ENCODE data around the gene NTN1.

NTN1 gene

GRCh38 chr17:9006175-9006767, 15.0 kb upstream of the NTN1 start:
- no peak for DNase-seq (ENCODE audit: low read depth in 2 of 2)

DNA sequence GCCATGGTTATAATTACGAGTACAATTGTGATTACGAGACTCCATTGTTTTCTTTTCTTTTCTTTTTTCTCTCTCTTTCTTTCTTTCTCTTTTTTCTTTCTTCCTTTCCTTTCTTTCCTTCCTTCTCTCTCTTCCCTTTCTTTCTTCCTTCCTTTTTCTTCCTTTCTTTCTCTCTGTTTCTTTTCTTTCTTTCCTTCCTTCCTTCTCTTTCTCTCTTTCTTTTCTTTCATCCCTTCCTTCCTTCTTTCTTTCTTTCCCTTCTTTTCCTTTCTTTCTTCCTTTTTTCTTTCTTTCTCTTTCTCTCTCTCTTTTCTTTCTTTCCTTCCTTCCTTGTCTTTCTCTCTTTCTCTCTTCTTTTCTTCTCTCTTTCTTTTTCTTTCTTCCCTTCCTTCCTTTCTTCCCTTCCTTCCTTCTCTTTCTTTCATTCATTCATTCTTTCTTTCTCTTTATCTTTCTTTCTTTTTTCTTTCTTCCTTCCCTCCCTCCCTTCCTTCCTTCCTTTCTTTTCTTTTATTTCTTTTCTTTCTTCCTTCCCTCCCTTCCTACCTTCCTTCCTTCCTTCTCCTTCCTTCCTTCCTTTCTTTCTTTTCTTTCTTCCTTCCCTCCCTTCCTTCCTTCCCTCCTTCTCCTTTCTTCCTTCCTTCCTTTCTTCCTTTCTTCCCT, 14.1 kb upstream of the NTN1 start:
- no peak for DNase-seq (ENCODE audit: low read depth in 2 of 2)

GRCh38 chr17:9009096-9009495, 12.2 kb upstream of the NTN1 start:
- DNase-seq (ENCODE audit: low read depth in 2 of 2), result no peak

DNA sequence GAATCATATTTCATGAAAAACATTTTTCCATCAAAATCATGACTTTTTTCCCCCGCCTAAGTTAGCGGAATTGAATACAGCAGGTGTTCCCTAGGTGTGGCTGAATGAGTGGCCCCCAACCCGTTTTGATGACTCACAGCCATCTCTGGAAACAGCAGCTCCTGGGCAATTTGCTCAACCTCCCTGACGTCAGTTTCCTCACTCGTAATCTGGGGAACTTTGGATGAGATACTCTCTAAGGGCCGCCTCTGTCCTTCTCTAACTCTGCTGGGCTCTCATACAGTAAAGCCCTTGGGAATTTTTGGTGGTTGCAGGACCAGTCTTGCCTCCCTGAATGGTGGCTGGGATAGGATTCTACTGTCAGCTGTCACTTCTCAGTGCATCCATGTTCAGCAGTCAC, 11.6 kb upstream of the NTN1 start:
- no peak for DNase-seq (ENCODE audit: low read depth in 2 of 2)

DNA sequence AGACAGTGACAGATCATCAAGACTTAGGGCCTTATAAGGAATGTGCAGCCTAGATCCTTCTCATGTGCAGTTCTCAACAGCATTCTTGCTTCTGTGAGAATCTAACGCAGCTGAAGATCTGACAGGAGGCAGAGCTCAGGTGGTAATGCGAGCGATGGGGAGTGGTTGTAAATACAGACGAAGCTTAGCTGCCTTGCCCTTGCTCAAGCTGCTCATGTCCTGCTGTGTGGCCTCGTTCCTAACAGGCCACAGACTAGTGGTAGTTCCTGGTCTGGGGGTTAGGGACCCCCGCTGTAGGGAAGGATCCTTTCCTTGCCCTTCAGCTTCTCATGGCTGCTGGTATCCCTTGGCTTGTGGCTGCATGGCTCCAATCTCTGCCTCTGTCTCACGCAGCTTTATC, 10.3 kb upstream of the NTN1 start:
- no peak for DNase-seq (ENCODE audit: low read depth in 2 of 2)

DNA sequence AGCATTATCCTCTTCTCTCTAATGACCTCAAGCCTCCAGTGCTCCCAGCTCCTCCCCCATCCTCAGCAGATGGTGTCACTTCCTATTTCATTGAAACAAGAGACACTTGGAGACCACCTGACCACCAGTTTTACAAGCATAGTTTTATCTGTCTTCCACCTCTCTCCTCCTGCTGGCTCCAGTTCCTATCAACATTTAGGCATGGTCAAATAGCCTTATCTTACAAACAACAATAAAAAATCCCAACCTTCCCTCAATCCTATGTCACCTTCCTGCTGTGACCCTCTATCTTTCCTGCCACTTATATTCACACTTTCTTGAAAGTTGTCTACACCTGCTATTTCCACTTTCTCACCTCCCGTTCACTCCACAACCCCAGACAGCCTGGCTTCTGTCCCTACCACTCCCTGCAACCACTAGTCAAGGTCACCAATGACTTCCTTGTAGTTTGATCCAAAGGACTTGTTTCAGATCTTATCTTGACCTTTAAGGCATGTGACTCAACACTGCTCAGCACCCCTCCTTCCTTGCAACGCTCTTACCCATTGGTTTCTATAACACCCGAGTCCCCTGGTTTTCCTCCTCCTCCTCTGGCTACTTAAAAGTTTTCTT, 4.3 kb upstream of the NTN1 start:
- no peak for DNase-seq (ENCODE audit: low read depth in 2 of 2)

DNA sequence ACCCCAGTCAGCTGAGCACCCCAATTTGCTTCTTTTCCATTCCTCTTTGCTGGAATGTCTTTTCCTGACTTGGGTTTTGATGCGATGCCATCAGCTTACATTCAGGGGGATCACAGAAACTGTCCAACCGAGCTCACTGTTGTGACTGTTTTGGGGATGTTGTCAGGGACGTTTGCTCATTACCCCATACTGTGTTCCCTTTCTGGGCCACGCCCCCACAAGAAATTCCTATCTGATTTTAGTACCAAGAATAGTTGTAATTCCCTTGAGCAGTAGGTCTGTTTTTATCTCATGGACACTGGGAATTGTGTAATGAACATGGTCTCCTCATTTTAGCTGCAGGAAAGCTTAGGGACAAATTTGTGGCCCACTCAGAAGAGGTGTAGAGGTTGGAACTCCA, 2.6 kb upstream of the NTN1 start:
- no peak for DNase-seq (ENCODE audit: low read depth in 2 of 2)

DNA sequence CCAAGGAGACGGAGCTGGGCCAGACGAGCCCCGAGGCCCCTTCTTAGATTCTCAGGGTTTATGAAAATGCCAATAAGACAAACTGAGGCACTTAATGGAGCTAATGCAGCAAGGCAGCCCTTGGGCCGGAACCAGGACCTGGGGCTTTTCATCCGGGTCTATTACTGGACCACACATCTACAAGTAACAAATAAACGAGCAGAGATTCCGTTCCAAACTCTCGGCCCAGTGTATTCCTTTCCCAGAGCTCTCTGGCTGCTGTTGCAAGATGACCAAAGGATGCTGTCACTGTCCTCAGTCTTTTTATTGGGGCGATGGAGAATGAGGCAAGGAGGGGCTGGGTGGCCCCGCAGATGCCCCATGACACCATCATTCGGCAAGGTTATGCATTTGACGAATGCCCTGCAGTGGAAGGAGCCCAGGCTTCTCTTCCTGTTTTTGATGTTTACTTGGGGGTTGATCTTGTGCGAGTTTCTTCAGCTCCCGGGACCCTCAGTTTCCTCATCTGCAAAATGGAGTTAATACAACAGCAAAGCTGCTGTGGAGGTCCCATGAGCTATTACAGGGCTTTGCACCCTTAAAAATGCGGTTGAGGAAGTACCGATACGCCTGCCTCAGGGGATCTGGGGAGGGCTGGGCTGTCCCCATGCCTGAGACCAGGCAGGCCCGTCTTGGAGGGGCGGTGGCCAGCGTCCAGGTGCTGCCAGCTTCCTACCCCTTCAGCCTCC, 1.1 kb upstream of the NTN1 start:
- no peak for DNase-seq (ENCODE audit: low read depth in 2 of 2)

- DNase-seq (ENCODE audit: low read depth in 2 of 2), result no peak
Observed at GRCh38 chr17:9020824-9021157, 519 bp upstream of the NTN1 start.

DNA sequence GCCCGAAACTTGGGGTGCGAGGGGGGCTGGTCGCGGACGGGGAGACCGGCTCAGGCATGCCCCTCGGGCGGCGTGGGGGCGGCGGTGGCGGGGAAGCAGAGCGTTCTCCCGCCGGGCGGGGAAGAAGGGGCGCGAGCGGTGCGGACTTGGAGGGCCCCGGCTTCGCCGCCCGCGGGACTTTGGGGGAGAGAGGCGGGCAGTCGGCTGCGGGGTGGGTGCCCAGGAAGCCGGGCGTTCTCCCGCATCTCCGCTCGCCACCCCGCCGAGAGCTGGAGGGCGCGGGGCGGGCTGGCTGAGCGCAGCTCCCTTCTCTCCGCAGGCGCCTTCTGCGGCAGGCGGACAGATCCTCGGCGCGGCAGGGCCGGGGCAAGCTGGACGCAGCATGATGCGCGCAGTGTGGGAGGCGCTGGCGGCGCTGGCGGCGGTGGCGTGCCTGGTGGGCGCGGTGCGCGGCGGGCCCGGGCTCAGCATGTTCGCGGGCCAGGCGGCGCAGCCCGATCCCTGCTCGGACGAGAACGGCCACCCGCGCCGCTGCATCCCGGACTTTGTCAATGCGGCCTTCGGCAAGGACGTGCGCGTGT, 772 bp downstream of the NTN1 start:
- no peak for DNase-seq (ENCODE audit: low read depth in 2 of 2)

DNA sequence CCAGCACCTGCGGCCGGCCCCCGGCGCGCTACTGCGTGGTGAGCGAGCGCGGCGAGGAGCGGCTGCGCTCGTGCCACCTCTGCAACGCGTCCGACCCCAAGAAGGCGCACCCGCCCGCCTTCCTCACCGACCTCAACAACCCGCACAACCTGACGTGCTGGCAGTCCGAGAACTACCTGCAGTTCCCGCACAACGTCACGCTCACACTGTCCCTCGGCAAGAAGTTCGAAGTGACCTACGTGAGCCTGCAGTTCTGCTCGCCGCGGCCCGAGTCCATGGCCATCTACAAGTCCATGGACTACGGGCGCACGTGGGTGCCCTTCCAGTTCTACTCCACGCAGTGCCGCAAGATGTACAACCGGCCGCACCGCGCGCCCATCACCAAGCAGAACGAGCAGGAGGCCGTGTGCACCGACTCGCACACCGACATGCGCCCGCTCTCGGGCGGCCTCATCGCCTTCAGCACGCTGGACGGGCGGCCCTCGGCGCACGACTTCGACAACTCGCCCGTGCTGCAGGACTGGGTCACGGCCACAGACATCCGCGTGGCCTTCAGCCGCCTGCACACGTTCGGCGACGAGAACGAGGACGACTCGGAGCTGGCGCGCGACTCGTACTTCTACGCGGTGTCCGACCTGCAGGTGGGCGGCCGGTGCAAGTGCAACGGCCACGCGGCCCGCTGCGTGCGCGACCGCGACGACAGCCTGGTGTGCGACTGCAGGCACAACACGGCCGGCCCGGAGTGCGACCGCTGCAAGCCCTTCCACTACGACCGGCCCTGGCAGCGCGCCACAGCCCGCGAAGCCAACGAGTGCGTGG, 1.5 kb downstream of the NTN1 start:
- DNase-seq (ENCODE audit: low read depth in 2 of 2), result no peak

DNA sequence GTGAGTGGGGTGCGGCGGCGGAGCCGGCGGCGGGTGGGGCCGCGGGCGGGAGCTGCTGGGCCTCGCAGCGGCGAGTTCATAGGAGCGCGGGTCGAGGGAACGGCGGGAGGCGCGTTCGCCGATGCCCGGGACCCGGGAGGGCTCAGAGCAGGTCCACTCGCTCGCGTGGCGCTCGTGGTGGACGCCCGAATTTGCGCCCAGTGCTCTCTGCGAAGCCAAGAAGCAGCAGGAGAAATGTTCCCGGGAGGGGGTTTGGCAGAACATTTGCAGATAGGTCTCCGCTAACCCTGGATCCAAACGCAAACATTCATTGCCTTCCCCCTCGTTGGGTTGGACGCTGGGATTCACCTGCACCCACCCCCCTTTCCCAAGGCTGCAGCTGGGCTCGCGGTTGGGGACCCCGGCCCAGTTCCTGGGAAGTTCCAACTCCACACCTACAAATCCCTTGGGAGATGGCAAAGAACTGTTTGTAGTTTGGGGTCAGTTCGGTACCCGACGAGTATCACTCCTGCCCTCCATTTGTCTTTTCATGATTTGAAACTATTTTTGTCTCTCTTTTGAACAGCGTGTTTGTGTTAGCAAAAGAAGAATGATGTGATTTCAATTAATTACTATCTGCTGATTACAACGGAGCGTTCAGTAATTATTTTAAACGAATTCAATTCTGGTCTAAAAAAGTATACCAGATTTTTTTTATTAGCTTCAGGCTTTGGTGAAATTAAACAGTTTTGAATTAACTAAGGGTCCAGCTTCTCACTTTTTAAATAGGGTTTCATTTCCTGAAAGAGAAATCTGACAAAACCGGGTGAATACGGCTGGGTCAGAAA, 2.3 kb downstream of the NTN1 start:
- DNase-seq (ENCODE audit: low read depth in 2 of 2), result no peak

- no peak for DNase-seq (ENCODE audit: low read depth in 2 of 2)
Observed at GRCh38 chr17:9024497-9024896, 3.2 kb downstream of the NTN1 start.

- DNase-seq (ENCODE audit: low read depth in 2 of 2), result no peak
Observed at GRCh38 chr17:9026741-9027140, 5.4 kb downstream of the NTN1 start.

DNA sequence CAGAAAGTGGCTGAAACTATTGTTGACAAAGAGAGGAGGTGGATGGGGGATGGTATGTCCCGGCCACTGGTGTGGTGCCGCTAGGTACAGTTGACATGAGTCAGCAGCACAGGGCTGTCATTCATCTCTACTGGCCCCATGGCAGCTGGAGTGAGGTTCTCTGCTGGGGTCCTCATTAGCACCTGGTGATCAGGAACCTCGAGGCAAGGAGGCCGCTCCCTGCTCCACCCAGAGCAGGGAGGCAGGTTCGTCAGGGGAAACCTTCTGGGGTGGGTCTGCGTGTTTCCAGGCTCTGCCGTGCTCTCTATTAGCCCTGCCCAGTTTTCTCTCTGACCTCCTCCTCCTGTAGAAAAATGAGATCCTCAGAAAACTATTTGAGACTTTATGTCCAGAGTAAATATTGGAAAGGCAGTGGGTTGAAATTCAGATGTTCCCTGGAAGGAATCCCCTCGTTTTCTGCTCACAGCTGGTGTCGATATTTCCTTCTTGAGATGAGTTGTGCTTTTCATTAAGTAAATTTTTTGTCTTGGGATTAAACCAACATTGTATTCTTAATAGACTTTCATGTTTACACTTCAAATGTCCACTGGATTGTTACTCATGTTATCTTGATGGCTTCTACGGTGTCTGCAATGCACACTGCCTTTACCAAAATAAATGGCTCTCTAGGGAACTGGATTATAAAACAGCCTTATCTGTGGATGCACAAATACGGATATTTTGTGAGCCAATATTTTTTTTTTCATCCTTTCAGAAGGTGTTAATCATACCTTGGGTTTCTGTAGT, 7.1 kb downstream of the NTN1 start:
- no peak for DNase-seq (ENCODE audit: low read depth in 2 of 2)

- DNase-seq (ENCODE audit: low read depth in 2 of 2), result no peak
Observed at GRCh38 chr17:9028988-9029570, 7.8 kb downstream of the NTN1 start.

DNA sequence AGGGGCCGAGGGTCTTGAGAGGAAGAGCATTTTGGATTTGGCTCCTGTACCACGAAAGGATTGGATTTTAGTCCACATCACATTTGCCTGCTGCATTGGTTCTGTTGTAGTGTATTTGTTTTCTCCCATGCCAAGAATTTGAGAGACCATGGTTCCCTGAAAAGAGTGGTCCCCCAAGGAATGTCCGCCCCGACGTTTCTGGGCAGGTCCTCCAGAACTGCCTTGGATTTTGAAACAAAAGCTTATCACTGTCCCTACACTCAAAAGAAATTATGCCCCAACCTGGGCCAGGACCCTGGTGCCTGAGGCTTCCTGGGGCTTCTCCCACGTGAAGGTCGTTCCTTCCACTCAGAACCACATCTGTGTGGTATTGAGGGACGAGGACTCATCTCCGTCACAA, 10.8 kb downstream of the NTN1 start:
- DNase-seq (ENCODE audit: low read depth in 2 of 2), result no peak

- DNase-seq (ENCODE audit: low read depth in 2 of 2), result no peak
Observed at GRCh38 chr17:9032583-9032982, 11.3 kb downstream of the NTN1 start.

- no peak for DNase-seq (ENCODE audit: low read depth in 2 of 2)
Observed at GRCh38 chr17:9035249-9035648, 13.9 kb downstream of the NTN1 start.

DNA sequence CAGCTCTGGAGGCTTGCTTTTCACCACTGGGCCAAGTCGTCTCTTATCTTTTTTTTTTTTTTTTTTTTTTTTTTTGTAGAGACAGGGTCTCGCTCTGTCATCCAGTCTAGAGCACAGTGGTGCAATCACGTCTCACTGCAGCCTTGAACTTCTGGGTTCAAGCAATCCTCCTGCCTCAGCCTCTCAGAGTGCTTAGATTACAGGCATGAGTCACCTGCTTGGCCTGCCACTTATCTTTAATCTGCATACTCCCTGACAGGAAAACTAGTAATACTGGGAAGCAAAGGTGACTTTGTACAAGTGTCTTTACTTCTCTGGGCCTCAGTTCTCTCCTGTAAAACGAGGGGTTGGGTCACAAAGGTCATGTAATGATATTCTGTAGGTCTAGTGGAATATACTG, 15.0 kb downstream of the NTN1 start:
- DNase-seq (ENCODE audit: low read depth in 2 of 2), result no peak
